ENCODE results near the gene ATP2C2.

- no peak for TF ChIP-seq REST (IDR thresholded peaks at IDR 0.05; ENCODE audit: insufficient read depth in 1 of 2, low read depth in 2 of 2, low read length in 1 of 2)
- TF ChIP-seq, protein P1, sequence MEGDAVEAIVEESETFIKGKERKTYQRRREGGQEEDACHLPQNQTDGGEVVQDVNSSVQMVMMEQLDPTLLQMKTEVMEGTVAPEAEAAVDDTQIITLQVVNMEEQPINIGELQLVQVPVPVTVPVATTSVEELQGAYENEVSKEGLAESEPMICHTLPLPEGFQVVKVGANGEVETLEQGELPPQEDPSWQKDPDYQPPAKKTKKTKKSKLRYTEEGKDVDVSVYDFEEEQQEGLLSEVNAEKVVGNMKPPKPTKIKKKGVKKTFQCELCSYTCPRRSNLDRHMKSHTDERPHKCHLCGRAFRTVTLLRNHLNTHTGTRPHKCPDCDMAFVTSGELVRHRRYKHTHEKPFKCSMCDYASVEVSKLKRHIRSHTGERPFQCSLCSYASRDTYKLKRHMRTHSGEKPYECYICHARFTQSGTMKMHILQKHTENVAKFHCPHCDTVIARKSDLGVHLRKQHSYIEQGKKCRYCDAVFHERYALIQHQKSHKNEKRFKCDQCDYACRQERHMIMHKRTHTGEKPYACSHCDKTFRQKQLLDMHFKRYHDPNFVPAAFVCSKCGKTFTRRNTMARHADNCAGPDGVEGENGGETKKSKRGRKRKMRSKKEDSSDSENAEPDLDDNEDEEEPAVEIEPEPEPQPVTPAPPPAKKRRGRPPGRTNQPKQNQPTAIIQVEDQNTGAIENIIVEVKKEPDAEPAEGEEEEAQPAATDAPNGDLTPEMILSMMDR (IDR thresholded peaks at IDR 0.05), result no peak
- no peak for TF ChIP-seq SIN3A (IDR thresholded peaks at IDR 0.05; ENCODE audit: borderline replicate concordance, insufficient read depth, low read depth, low read length)
- no peak for TF ChIP-seq POLR2AphosphoS5 (IDR thresholded peaks at IDR 0.05; ENCODE audit: low read depth, low read length)
Measured at GRCh38 chr16:84477661-84478060, 109.3 kb downstream of the ATP2C2 start.

Measured in Panc1 (cell line).